OCI-LY7 (cell line): ENCODE results near the gene OSBP2. TPM values are rescaled to one million over a fixed set of nuclear protein-coding genes. Genes with fewer than 3 reads are reported as not detected.

Experiments used
- BruUV-seq: library from RNA; stranded (reverse); fragments of 400-500 nt; replicated peaks from 2 replicates; lab custom pipeline; 2021; lab: Mats Ljungman, UMichigan
- CTCF ChIA-PET: fragments of 300-600 bp; sonication (Branson Sonifier 250); formaldehyde crosslinking; loops from one replicate; lab custom pipeline; 2022; ENCODE audit warnings: antibody characterized with exemption; ENCODE audit not compliant: unreplicated experiment; lab: Charles Lee
- POLR2A ChIA-PET: fragments of 300-600 bp; sonication (Branson Sonifier 250); formaldehyde crosslinking; loops from one replicate; lab custom pipeline; 2022; ENCODE audit warnings: antibody characterized with exemption; lab: Charles Lee
- DNase-seq: peaks from one replicate; pipeline ENCODE4 v3.0.0-alpha.2; 2015; ENCODE audit warnings: low spot score
- H2AFZ ChIP-seq: fragments of 200-600 bp; sonication (generic), shearing (Covaris generic); 2 replicates; pipeline ENCODE4 v1.6.1; 2014; ENCODE audit warnings: mild to moderate bottlenecking, antibody characterized with exemption, low read length, moderate library complexity
- H3K27ac ChIP-seq: fragments of 200-600 bp; sonication (generic); 2 replicates; pipeline ENCODE4 v1.5.1; 2014; ENCODE audit warnings: mixed run types, low read depth, mild to moderate bottlenecking, moderate library complexity, low read length, inconsistent platforms; ENCODE audit not compliant: poor library complexity, severe bottlenecking
- H3K36me3 ChIP-seq: fragments of 200-600 bp; sonication (generic); 2 replicates; pipeline ENCODE4 v1.6.1; 2014; ENCODE audit warnings: mild to moderate bottlenecking, antibody characterized with exemption, low read length, moderate library complexity, mixed read lengths; ENCODE audit not compliant: insufficient read depth
- H3K4me1 ChIP-seq: fragments of 200-600 bp; sonication (generic); 2 replicates; pipeline ENCODE4 v1.5.1; 2014; ENCODE audit warnings: mild to moderate bottlenecking, low read length; ENCODE audit not compliant: insufficient read depth, poor library complexity, severe bottlenecking
- H3K4me2 ChIP-seq: fragments of 200-600 bp; sonication (generic); 2 replicates; pipeline ENCODE4 v1.6.1; 2014; ENCODE audit warnings: mild to moderate bottlenecking, low read length
- H3K4me3 ChIP-seq: fragments of 200-600 bp; sonication (generic); 2 replicates; pipeline ENCODE4 v1.5.1; 2014; ENCODE audit warnings: mild to moderate bottlenecking, low read depth, low read length; ENCODE audit not compliant: poor library complexity, severe bottlenecking
- H3K79me2 ChIP-seq: fragments of 200-600 bp; sonication (generic); 2 replicates; pipeline ENCODE4 v1.6.1; 2016; ENCODE audit warnings: low read depth, mild to moderate bottlenecking, low read length, moderate library complexity, mixed read lengths; ENCODE audit not compliant: insufficient read depth
- H3K9me2 ChIP-seq: fragments of 200-600 bp; sonication (generic); 2 replicates; pipeline ENCODE4 v1.6.1; 2016; ENCODE audit warnings: mild to moderate bottlenecking, low read length, mixed read lengths; ENCODE audit not compliant: insufficient read depth
- H3K9me3 ChIP-seq: fragments of 200-600 bp; sonication (generic); 2 replicates; pipeline ENCODE4 v1.6.1; 2014; ENCODE audit warnings: mild to moderate bottlenecking, mixed run types, low read length, mixed read lengths
- H4K20me1 ChIP-seq: fragments of 200-600 bp; sonication (generic); 2 replicates; pipeline ENCODE4 v1.6.1; 2014; ENCODE audit warnings: mild to moderate bottlenecking, antibody characterized with exemption, low read length, moderate library complexity, mixed read lengths; ENCODE audit not compliant: insufficient read depth
- EZH2phosphoT487 ChIP-seq: fragments of 200-600 bp; sonication (generic); IDR thresholded peaks from 2 replicates; pipeline ENCODE4 v1.6.1; 2018; ENCODE audit warnings: low read depth, borderline replicate concordance, mild to moderate bottlenecking, mixed run types, antibody characterized with exemption, low read length, moderate library complexity, mixed read lengths
- intact Hi-C: fragments of 100-400 bp; cut with micrococcal nuclease; formaldehyde crosslinking; loops from one replicate; pipeline ENCODE4 v1.10.0; 2022; ENCODE audit not compliant: unreplicated experiment
- total RNA-seq, 2 experiments: library from RNA; depleted of rRNA in 1 of 2; stranded (reverse); fragments of >200 nt in 1 of 2; shearing (Covaris generic) in 1 of 2; gene quantifications; 2 replicates each; pipeline ENCODE4 v1.2.3, GENCODE V29; 2014 to 2022
- TF ChIP-seq, protein P1 (sequence below): fragments of 200-600 bp; sonication (generic); conservative IDR thresholded peaks from 2 replicates; pipeline ENCODE4 v1.5.1; 2014; ENCODE audit warnings: mild to moderate bottlenecking, antibody characterized with exemption, low read length, moderate library complexity, mixed read lengths

The OSBP2 gene
- total RNA-seq, 2 experiments from 2014 or later: 0.19 to 0.34 TPM

DNA sequence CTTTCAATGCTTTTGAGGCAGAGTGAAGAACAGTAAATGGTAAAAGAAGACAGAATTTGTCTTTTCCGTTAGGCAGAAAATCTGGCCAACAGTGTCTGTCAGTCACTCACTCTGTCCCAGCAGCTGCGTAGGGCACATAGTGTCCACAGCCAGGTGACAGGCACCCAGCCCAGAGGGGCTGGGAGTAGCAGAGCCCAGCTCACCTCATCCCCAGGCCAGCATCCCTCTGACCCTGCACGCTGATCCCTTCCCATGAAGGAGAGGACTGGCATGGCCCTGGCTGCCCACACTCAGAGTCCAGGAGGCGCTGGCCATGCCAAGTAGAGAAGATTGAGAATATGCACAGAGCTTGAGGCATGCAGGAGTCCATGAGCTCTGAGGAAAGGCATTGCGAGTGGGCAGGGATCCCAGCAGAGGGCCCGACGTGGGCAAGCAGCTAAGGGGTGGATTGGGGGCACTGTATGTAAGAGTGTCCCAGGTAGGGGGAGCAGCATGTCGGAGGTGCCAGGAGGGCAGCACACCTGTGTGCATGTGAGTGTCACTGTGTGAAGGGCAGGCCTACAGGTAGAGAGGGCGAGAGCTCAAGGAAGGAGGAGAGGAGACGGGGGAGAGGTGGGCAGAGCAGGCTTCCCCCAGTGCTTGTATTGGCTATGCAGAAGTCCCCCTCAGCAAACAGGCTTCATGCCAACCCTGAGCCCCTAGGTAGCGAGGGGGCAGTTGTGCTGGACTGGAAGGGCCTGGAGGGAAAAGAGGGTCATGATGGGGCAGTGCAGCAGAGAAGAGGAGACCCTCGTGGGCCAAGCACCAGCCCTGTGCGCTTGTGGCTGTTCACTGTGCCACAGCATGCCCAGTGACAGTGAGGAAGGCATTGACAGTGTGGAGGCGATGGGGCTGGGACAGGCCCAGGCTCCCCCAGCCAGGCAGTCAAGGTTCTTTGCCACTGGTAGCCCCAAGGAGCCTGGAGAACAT, 133.8 kb downstream of the OSBP2 start:
- Histone ChIP-seq H3K4me2 (no peak overlapping the region), H3K79me2 (no peaks in the 10 kb centered on the region), H3K36me3 (no peaks in the 10 kb centered on the region), H3K4me1 (no peaks in the 10 kb centered on the region), H3K9me2 (no peaks in the 10 kb centered on the region), H3K9me3 (no peaks in the 10 kb centered on the region), H2AFZ (no peak overlapping the region), H3K4me3 (no peak overlapping the region), H3K27ac (no peak overlapping the region), H4K20me1 (no peaks in the 10 kb centered on the region)
- POLR2A ChIA-PET: no interaction called here
- no peak for TF ChIP-seq EZH2phosphoT487
- TF ChIP-seq, protein P1, sequence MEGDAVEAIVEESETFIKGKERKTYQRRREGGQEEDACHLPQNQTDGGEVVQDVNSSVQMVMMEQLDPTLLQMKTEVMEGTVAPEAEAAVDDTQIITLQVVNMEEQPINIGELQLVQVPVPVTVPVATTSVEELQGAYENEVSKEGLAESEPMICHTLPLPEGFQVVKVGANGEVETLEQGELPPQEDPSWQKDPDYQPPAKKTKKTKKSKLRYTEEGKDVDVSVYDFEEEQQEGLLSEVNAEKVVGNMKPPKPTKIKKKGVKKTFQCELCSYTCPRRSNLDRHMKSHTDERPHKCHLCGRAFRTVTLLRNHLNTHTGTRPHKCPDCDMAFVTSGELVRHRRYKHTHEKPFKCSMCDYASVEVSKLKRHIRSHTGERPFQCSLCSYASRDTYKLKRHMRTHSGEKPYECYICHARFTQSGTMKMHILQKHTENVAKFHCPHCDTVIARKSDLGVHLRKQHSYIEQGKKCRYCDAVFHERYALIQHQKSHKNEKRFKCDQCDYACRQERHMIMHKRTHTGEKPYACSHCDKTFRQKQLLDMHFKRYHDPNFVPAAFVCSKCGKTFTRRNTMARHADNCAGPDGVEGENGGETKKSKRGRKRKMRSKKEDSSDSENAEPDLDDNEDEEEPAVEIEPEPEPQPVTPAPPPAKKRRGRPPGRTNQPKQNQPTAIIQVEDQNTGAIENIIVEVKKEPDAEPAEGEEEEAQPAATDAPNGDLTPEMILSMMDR: no peak
- intact Hi-C loops: no loop called here
- no peak for DNase-seq
- no TSS peak for BruUV-seq
- CTCF ChIA-PET: no interaction called here

- ChIA-PET CTCF (no interaction called here), POLR2A (no interaction called here)
- Histone ChIP-seq H3K36me3 (no peaks in the 10 kb centered on the region), H3K27ac (no peak overlapping the region), H3K4me2 (no peak overlapping the region), H3K79me2 (no peaks in the 10 kb centered on the region), H3K4me3 (no peak overlapping the region), H2AFZ (no peak overlapping the region), H3K4me1 (no peaks in the 10 kb centered on the region), H3K9me2 (no peaks in the 10 kb centered on the region), H4K20me1 (no peaks in the 10 kb centered on the region), H3K9me3 (no peaks in the 10 kb centered on the region)
- no peak for DNase-seq
- intact Hi-C loops: no loop called here
- TF ChIP-seq EZH2phosphoT487: no peak
- TF ChIP-seq, protein P1: no peak
- no TSS peak for BruUV-seq
Measured at GRCh38 chr22:30829901-30830550, 135.4 kb downstream of the OSBP2 start.
